Right lung (tissue), 5 donors: Measurements from ENCODE around the gene LRAT. TPM values are rescaled to one million over a fixed set of nuclear protein-coding genes. Genes with fewer than 3 reads are reported as not detected.
A peak's percentile ranks its signal among the peaks of the same experiment; 100 is the strongest.

Experiments used
- DNase-seq, 2 donors: peaks; one replicate each; pipeline ENCODE4 v3.0.0-alpha.2; 2013
- polyA plus RNA-seq, 5 donors: library from polyadenylated mRNA; unstranded; fragments of 120-200 nt; gene quantifications; one replicate each; pipeline versions ENCODE4 v1.2.1 to v1.2.3, GENCODE V29; 2013; ENCODE audit warnings: inconsistent platforms in 1 of 5, low replicate concordance in 1 of 5; ENCODE audit not compliant: insufficient read length in 5 of 5, insufficient read depth in 1 of 5

The LRAT gene
- polyA plus RNA-seq, 5 donors = 0.10 to 0.49 (median 0.16) TPM

GRCh38 chr4:154760895-154761294 is 17.1 kb downstream of the LRAT start:
- DNase-seq = no peak

DNA sequence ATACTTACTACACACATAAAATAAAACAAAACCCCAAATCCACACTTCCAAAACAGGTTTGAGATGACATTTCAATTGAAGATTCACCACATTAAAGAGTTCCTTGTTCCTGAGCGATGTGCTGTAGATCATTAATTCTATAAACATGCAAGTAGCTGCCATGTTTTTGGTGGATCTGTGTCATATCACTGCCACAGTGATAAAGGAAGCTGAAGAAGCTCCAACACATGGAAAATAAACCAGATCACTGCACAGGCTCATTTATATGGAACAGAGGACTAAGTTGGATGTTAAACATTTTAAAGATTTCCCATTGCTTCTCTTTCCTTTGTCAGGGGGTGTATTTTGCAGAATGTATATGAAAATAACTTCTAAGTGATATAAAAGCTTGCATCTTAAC is 34.5 kb downstream of the LRAT start:
- DNase-seq = no peak

DNA sequence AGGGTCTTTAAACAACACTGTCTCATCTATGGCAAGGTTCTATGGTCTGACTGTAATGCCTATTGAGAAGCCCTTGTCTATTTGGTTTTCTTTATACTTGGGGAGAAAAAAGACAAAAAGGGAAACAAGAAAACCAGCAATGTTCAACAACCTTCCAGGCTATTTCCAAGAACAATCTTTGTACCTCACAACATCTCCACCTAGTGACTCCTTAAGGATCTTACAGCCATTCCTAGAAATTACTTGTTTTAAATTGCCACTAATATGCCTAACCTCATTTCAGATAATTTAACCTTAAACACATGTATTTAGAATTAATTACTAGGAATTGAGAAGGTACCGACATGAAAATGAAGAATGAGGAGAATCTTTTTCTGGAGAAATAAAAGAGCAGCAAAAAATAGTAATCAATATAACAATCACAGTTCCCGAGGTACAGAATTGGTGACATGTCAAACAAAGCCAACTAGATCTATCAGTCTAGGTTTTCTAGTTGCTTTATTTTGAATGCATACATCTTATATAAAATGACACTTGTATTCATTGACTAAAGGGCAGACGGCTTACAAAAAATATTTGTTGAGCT is 35.7 kb downstream of the LRAT start:
- peak; percentile 1 to 11 for DNase-seq

DNA sequence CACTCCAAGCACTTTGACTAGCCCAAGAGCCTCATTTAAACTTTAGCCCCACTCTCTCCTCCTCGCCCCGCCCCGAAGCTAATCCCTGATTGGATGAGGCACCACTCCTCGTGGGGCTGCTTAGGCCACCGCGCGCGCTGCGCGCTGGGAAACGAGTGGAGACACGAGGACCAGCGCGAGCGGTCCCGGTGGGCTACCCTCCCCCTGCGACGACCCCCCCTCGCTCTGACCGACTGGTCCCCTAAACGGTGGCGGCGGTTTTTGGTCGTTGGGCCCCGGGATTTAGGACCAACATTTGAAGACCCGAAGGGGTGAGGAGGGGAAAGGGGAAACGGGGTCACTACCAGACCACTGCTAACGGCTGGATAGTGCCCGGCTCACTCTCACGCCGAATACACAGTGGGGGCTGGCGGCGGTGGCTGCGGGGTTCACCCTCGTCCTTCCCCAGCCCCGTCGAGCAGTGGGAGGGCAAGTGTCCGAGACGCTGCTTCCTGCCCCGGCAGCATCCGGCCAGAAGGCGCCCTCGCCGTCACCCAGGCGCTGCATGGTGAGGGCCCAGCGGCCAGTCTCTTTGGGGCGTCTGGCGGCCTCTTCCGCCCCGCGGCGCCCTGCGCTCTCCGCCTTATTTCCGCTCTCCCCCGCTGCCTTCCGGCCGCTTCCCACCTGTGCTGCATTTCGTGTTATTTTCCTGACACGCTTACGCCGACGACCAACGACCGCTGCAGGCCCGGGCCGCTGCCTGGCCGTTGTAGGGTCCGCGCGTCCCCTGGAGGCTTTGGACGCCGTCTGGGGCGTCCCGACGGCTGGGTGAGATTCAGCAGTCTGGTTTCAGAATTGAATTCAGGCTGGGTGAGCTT is 37.6 kb downstream of the LRAT start, which contains the start of gene RBM46:
TSS of gene RBM46 (plus strand) at position 147 of the 857 bp plus-strand sequence. CDS start 15,481 bp downstream, outside the sequence.
- DNase-seq = no peak

DNA sequence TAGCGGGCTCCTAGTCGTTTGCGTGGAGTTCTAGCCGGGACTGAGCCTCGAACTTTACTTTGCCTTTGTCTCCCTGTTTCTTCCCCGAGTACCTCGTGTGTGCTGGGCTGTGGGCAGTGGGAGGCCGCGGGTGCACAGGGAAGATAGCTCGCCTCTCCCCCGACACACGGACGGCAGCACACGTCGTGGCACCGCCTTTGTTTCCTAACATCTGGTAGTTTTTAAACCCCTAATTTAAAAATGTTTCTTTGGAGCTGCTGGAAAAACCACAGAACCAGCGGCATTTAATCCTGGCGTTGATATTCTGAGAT is 38.1 kb downstream of the LRAT start:
- no peak for DNase-seq

Other genes with a start within 250 kb of the LRAT start
- gene PLRG1, start 193.6 kb upstream of the LRAT start, polyA plus RNA-seq = 100 to 1,000 TPM in 3 of 5 donors, 10 to 100 TPM in 2; 79.0 to 122 (median 112) TPM
- gene FGB, start 181.0 kb upstream of the LRAT start, polyA plus RNA-seq = 10 to 100 TPM in 1 of 5 donors, under 1 TPM in 2, not detected in 2; 0.09 to 31.3 (median 0.14) TPM
- 10 to 100 TPM in 1 of 5 donors, not detected in 4; 17.5 TPM for gene FGA, start 153.3 kb upstream of the LRAT start, polyA plus RNA-seq
- 10 to 100 TPM in 1 of 5 donors, under 1 TPM in 1, not detected in 3; 0.06 to 20.6 TPM for gene FGG, start 131.3 kb upstream of the LRAT start, polyA plus RNA-seq
- gene RBM46, start 37.3 kb downstream of the LRAT start, polyA plus RNA-seq = under 1 TPM in 1 of 5 donors, not detected in 4; 0.12 TPM